NAMALWA (cell line): ENCODE measurements around the gene COPE.
A peak's percentile ranks its signal among the peaks of the same experiment; 100 is the strongest.

Source experiments
- DNase-seq: peaks from one replicate; pipeline ENCODE4 v3.0.0-alpha.2; 2015; ENCODE audit warnings: low spot score

Gene COPE

GRCh38 chr19:18867751-18868150, 51.4 kb downstream of the COPE start:
- no peak for DNase-seq

- DNase-seq, result no peak
These were observed 52.0 kb downstream of the COPE start for GRCh38 chr19:18867199-18867598.

- no peak for DNase-seq
These were observed 52.4 kb downstream of the COPE start for GRCh38 chr19:18866800-18867123.

- DNase-seq, result peak; percentile 73
These were observed 53.0 kb downstream of the COPE start for GRCh38 chr19:18865973-18866799.

- DNase-seq, result no peak
These were observed 53.8 kb downstream of the COPE start for GRCh38 chr19:18865106-18865972.

- no peak for DNase-seq
These were observed 55.3 kb downstream of the COPE start for GRCh38 chr19:18863843-18864362.

GRCh38 chr19:18862976-18863842, 56.0 kb downstream of the COPE start:
- DNase-seq, result no peak

- DNase-seq, result no peak
These were observed 57.3 kb downstream of the COPE start for GRCh38 chr19:18861917-18862316.

GRCh38 chr19:18861235-18861634, 58.0 kb downstream of the COPE start:
- DNase-seq, result peak; percentile 44

- no peak for DNase-seq
These were observed 58.5 kb downstream of the COPE start for GRCh38 chr19:18860725-18861124.

- no peak for DNase-seq
These were observed 58.9 kb downstream of the COPE start for GRCh38 chr19:18860302-18860700.

- DNase-seq, result no peak
These were observed 59.4 kb downstream of the COPE start for GRCh38 chr19:18859676-18860301.

- DNase-seq, result no peak
These were observed 60.1 kb downstream of the COPE start for GRCh38 chr19:18858906-18859646.

- DNase-seq, result no peak
These were observed 62.0 kb downstream of the COPE start for GRCh38 chr19:18857223-18857622.

GRCh38 chr19:18856385-18857126, 62.6 kb downstream of the COPE start:
- no peak for DNase-seq

GRCh38 chr19:18855647-18856384, 63.4 kb downstream of the COPE start:
- no peak for DNase-seq

- DNase-seq, result no peak
These were observed 64.2 kb downstream of the COPE start for GRCh38 chr19:18854982-18855381.

GRCh38 chr19:18853755-18854427, 65.3 kb downstream of the COPE start:
- no peak for DNase-seq

GRCh38 chr19:18852648-18853047, 66.5 kb downstream of the COPE start:
- no peak for DNase-seq
